Astrocyte (in vitro differentiated cells and primary cell): ENCODE measurements around the gene VOPP1. TPM values are rescaled to one million over a fixed set of nuclear protein-coding genes. Genes with fewer than 3 reads are reported as not detected.
A peak's percentile ranks its signal among the peaks of the same experiment; 100 is the strongest.
"Not testable (repeated sequence)": the region's sequence is repeated elsewhere in the genome, so short reads cannot be mapped to it uniquely, and the experiment has no call there.

ENCODE experiments used
- DNase-seq: peaks from one replicate; pipeline ENCODE4 v3.0.0-alpha.2; 2010; ENCODE audit warnings: low read depth
- FAIRE-seq: peaks from 2 replicates; lab custom pipeline; 2011; peaks lifted over from hg19 to GRCh38; lab: Jason Lieb, UNC
- H2AFZ ChIP-seq: 2 replicates; pipeline ENCODE4 v1.6.0; 2012; ENCODE audit warnings: low read depth, low read length, inconsistent platforms
- H3K27ac ChIP-seq: 2 replicates; pipeline ENCODE4 v1.5.1; 2011; ENCODE audit warnings: low read depth, low read length, inconsistent platforms
- H3K27me3 ChIP-seq: 2 replicates; pipeline ENCODE4 v1.6.0; 2011; ENCODE audit warnings: low read length, inconsistent platforms; ENCODE audit not compliant: insufficient read depth
- H3K36me3 ChIP-seq: 2 replicates; pipeline ENCODE4 v1.5.1; 2011; ENCODE audit warnings: low read length, inconsistent platforms; ENCODE audit not compliant: insufficient read depth
- H3K4me1 ChIP-seq: 2 replicates; pipeline ENCODE4 v1.5.1; 2011; ENCODE audit warnings: low read length, inconsistent platforms; ENCODE audit not compliant: insufficient read depth
- H3K4me2 ChIP-seq: 2 replicates; pipeline ENCODE4 v1.6.0; 2012; ENCODE audit warnings: low read length, inconsistent platforms
- H3K4me3 ChIP-seq: 2 replicates; pipeline ENCODE4 v1.5.1; 2011; ENCODE audit warnings: low read depth, mild to moderate bottlenecking, low read length, inconsistent platforms; ENCODE audit not compliant: insufficient read depth
- H3K79me2 ChIP-seq: 2 replicates; pipeline ENCODE4 v1.6.0; 2012; ENCODE audit warnings: mild to moderate bottlenecking, low read length, inconsistent platforms; ENCODE audit not compliant: insufficient read depth
- H3K9ac ChIP-seq: 2 replicates; pipeline ENCODE4 v1.6.0; 2012; ENCODE audit warnings: mild to moderate bottlenecking, low read length, inconsistent platforms
- H3K9me3 ChIP-seq: 2 replicates; pipeline ENCODE4 v1.5.1; 2012; ENCODE audit warnings: low read depth, mild to moderate bottlenecking, low read length, inconsistent platforms; ENCODE audit not compliant: insufficient read depth
- H4K20me1 ChIP-seq: 2 replicates; pipeline ENCODE4 v1.6.0; 2012; ENCODE audit warnings: low read length, inconsistent platforms; ENCODE audit not compliant: insufficient read depth
- H3K27ac Mint-ChIP-seq: one replicate; pipeline ENCODE4 v1.8.0; 2021; ENCODE audit warnings: mild to moderate bottlenecking, mixed read lengths; ENCODE audit not compliant: unreplicated experiment
- H3K27me3 Mint-ChIP-seq: one replicate; pipeline ENCODE4 v1.8.0; 2021; ENCODE audit warnings: low read depth, mixed read lengths; ENCODE audit not compliant: unreplicated experiment
- H3K36me3 Mint-ChIP-seq: one replicate; pipeline ENCODE4 v1.8.0; 2021; ENCODE audit warnings: low read depth, mixed read lengths; ENCODE audit not compliant: unreplicated experiment
- H3K4me1 Mint-ChIP-seq: one replicate; pipeline ENCODE4 v1.8.0; 2021; ENCODE audit warnings: low read depth, mixed read lengths; ENCODE audit not compliant: unreplicated experiment
- H3K4me3 Mint-ChIP-seq: one replicate; pipeline ENCODE4 v1.8.0; 2021; ENCODE audit warnings: mild to moderate bottlenecking, moderate library complexity, mixed read lengths; ENCODE audit not compliant: unreplicated experiment
- H3K9me3 Mint-ChIP-seq: one replicate; pipeline ENCODE4 v1.8.0; 2021; ENCODE audit warnings: mild to moderate bottlenecking, mixed read lengths; ENCODE audit not compliant: unreplicated experiment
- EZH2 ChIP-seq: IDR thresholded peaks from 2 replicates; pipeline ENCODE4 v1.6.1; 2012; ENCODE audit warnings: mild to moderate bottlenecking, low read length, inconsistent platforms; ENCODE audit not compliant: insufficient read depth
- total RNA-seq: library from RNA; stranded (reverse); gene quantifications from 2 replicates; pipeline ENCODE4 v1.2.1, GENCODE V29; 2021
- TF ChIP-seq, protein P1 (sequence below): IDR thresholded peaks from 2 replicates; pipeline ENCODE4 v1.5.1; 2011; ENCODE audit warnings: low read depth, mild to moderate bottlenecking, inconsistent platforms, low read length, moderate library complexity; ENCODE audit not compliant: insufficient read depth

The VOPP1 gene
- total RNA-seq, 1 donor from 2014 or later: 133 TPM

DNA sequence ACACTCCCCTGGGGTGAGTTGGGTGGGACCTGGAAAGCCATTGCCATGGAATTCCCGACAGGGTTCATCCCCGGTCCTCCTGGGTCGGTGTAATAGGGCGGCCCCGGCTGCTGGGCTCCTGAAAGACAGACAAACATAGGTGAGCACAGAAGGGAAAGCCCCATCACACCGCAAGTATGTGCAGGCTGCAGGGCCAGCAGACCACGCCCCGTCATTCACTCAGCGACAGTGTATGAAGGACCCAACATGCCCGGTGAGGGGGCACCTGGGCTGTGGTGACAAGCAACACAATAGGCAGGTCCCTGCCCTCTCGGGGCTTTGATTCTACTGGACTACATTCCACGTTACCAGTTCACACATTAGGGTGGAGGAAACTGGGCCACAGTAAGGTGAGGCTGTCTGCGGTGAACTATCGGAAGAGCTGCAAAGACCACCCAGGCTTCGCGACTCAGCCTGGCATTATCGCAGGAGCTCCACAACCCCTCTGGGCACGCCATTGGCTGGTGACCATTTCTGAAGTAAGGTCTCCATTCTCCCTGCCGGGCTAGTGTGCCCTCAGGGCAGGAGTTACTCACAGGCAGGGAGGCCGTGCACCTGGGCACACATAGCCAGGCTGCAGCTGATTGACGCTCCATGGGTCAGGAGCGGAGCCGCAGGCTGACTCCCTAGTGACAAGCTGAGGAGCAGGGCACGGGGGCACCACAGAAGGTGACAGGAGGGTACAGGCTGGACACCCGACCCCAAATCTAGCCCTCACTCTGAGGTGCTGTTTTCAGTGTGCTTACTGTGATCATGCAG, 99.2 kb downstream of the VOPP1 start:
- H3K4me1 ChIP-seq: peaks cover 29% of the 10 kb centered on the region
- H3K9me3 Mint-ChIP-seq: no peaks in the 10 kb centered on the region
- H3K36me3 Mint-ChIP-seq: peaks cover 16% of the 10 kb centered on the region
- no peak overlapping the region for H3K4me3 Mint-ChIP-seq
- peaks cover 55% of the 10 kb centered on the region for H4K20me1 ChIP-seq
- DNase-seq: no peak
- peaks cover 7% of the 10 kb centered on the region for H3K79me2 ChIP-seq
- H3K9me3 ChIP-seq: no peaks in the 10 kb centered on the region
- no peak overlapping the region for H3K27ac Mint-ChIP-seq
- H3K27ac ChIP-seq: no peak overlapping the region
- no peak overlapping the region for H3K4me3 ChIP-seq
- no peak overlapping the region for H3K9ac ChIP-seq
- H2AFZ ChIP-seq: no peak overlapping the region
- no peaks in the 10 kb centered on the region for H3K27me3 ChIP-seq
- peaks cover 3% of the 10 kb centered on the region for H3K36me3 ChIP-seq
- TF ChIP-seq, protein P1, sequence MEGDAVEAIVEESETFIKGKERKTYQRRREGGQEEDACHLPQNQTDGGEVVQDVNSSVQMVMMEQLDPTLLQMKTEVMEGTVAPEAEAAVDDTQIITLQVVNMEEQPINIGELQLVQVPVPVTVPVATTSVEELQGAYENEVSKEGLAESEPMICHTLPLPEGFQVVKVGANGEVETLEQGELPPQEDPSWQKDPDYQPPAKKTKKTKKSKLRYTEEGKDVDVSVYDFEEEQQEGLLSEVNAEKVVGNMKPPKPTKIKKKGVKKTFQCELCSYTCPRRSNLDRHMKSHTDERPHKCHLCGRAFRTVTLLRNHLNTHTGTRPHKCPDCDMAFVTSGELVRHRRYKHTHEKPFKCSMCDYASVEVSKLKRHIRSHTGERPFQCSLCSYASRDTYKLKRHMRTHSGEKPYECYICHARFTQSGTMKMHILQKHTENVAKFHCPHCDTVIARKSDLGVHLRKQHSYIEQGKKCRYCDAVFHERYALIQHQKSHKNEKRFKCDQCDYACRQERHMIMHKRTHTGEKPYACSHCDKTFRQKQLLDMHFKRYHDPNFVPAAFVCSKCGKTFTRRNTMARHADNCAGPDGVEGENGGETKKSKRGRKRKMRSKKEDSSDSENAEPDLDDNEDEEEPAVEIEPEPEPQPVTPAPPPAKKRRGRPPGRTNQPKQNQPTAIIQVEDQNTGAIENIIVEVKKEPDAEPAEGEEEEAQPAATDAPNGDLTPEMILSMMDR: no peak
- no peak for TF ChIP-seq EZH2
- FAIRE-seq: no peak
- no peak overlapping the region for H3K4me2 ChIP-seq
- no peaks in the 10 kb centered on the region for H3K27me3 Mint-ChIP-seq
- peaks cover 34% of the 10 kb centered on the region for H3K4me1 Mint-ChIP-seq

DNA sequence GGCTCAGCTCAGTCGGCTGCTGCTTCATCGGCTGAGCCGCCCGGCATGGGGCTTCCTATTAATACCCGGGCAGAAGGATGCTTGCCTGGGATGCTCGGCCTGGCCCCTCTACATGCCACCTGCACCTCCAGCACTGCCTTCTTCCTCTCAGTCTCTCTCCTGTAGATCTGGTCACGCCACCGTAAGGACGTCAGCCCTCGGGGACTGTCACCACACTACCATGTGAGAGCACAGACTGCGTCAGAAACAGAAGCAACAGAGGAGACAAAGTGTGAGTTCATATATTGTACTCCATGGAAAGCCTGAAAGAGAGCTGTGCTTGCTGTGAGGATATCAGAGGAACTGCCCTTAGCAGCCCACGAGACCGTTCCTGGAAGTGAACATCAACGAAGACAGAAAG, 99.9 kb downstream of the VOPP1 start:
- not testable (repeated sequence) for H3K27me3 ChIP-seq, FAIRE-seq, H3K9me3 ChIP-seq, H3K9ac ChIP-seq, H3K27ac ChIP-seq, H2AFZ ChIP-seq, H3K9me3 Mint-ChIP-seq, H3K4me3 Mint-ChIP-seq, DNase-seq, H3K4me3 ChIP-seq, H3K27ac Mint-ChIP-seq, H3K36me3 ChIP-seq, H3K4me2 ChIP-seq, H3K79me2 ChIP-seq, H3K27me3 Mint-ChIP-seq
- H3K4me1 ChIP-seq: peaks cover 22% of the 10 kb centered on the region
- H4K20me1 ChIP-seq: peaks cover 50% of the 10 kb centered on the region
- Mint-ChIP-seq H3K36me3 (peaks cover 20% of the 10 kb centered on the region), H3K4me1 (peaks cover 27% of the 10 kb centered on the region)

DNA sequence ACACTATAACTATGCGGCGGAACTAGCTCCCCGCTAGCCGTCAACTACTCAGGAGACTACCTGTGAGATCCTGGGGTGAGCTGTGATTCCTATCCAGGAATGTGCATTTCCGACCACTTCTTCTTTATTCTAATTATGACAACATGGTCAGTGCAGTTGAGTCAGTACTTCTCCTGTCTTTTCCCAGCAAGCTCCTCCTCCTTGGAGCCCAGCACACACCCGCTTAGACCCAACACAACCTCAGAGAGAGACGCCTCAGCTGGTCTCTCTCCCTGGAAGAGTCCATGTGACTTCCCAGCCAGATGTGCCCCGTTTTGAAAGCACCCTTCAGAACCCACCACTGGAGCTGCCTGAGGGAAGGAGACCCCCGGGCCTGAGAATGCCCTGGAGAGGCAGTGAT, 100.7 kb downstream of the VOPP1 start:
- not testable (repeated sequence) for H3K4me3 ChIP-seq, H2AFZ ChIP-seq, H3K9me3 ChIP-seq, H3K27me3 ChIP-seq, H3K27me3 Mint-ChIP-seq, H3K79me2 ChIP-seq, H3K36me3 ChIP-seq, H3K9me3 Mint-ChIP-seq, H3K4me2 ChIP-seq, H3K9ac ChIP-seq, H3K4me3 Mint-ChIP-seq, H3K27ac Mint-ChIP-seq, DNase-seq, H3K27ac ChIP-seq
- Mint-ChIP-seq H3K4me1 (peaks cover 19% of the 10 kb centered on the region), H3K36me3 (peaks cover 23% of the 10 kb centered on the region)
- peak; percentile 34 for FAIRE-seq
- Histone ChIP-seq H4K20me1 (peaks cover 41% of the 10 kb centered on the region), H3K4me1 (peaks cover 14% of the 10 kb centered on the region)
